Breast epithelium (tissue), 3 donors: ENCODE results near the gene ST7.

Experiments used
- POLR2A ChIP-seq: fragments of 450-650 bp; IDR thresholded peaks from one replicate; pipeline ENCODE4 v1.6.1; 2016; ENCODE audit warnings: antibody characterized with exemption, mild to moderate bottlenecking, moderate library complexity
- POLR2AphosphoS5 ChIP-seq, 3 donors: sonication (generic); formaldehyde crosslinking; IDR thresholded peaks; one replicate each; pipeline ENCODE4 v1.6.1; 2017; ENCODE audit warnings: antibody characterized with exemption in 3 of 3
- TF ChIP-seq, protein P1 (sequence below), 3 donors: fragments of 450-650 bp; IDR thresholded peaks; one replicate each; pipeline ENCODE4 v1.5.1; 2016 to 2017; ENCODE audit warnings: antibody characterized with exemption in 3 of 3, mild to moderate bottlenecking in 3 of 3, moderate library complexity in 3 of 3

DNA sequence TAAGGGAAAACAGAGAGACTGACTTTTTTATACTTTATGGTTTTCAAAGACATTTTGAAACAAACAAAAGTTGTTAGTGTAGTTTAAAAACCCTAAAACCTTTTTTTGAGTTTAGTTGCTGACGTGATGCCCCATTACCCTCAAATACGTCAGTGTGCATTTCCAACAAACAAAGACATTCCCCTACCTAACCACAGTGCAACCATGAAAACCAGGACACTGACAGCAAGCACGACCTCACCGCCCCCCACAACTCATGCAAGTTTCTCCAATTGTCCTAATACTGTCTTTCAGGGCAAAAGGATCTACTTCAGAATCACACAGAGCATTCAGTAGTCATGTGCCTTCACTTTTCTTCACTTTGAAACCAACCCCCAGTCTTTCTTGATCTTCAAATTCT is 294.5 kb downstream of the ST7 start:
- TF ChIP-seq, protein P1, sequence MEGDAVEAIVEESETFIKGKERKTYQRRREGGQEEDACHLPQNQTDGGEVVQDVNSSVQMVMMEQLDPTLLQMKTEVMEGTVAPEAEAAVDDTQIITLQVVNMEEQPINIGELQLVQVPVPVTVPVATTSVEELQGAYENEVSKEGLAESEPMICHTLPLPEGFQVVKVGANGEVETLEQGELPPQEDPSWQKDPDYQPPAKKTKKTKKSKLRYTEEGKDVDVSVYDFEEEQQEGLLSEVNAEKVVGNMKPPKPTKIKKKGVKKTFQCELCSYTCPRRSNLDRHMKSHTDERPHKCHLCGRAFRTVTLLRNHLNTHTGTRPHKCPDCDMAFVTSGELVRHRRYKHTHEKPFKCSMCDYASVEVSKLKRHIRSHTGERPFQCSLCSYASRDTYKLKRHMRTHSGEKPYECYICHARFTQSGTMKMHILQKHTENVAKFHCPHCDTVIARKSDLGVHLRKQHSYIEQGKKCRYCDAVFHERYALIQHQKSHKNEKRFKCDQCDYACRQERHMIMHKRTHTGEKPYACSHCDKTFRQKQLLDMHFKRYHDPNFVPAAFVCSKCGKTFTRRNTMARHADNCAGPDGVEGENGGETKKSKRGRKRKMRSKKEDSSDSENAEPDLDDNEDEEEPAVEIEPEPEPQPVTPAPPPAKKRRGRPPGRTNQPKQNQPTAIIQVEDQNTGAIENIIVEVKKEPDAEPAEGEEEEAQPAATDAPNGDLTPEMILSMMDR (IDR thresholded peaks at IDR 0.05), result no peak
- TF ChIP-seq POLR2A (no peak), POLR2AphosphoS5 (IDR thresholded peaks at IDR 0.05) (no peak)
